ENCODE data around the gene NDST4.

Gene NDST4

GRCh38 chr4:114890773-114891172 is 222.6 kb downstream of the NDST4 start:
- DNase-seq, result no peak

DNA sequence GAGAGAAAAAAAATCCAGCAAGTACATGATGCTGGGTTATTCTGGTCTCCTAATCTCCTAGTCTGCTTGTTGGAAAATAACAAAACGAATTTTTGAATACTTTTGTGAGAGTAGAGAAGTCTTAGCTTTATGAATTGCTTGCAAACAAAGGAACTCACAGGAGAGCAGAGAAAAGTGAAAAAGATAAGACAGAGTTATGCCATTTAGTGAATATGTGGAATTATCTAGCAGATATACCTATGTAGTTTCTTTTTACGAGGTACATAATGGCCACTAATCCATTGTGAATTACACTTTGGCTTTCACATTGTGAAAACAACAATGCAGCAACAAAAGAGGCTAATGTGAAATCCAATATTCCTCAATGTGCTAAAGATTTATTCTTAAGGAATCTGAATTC is 226.7 kb downstream of the NDST4 start:
- no peak for DNase-seq

- DNase-seq, result no peak
These were observed 229.8 kb downstream of the NDST4 start for GRCh38 chr4:114883641-114884040.

DNA sequence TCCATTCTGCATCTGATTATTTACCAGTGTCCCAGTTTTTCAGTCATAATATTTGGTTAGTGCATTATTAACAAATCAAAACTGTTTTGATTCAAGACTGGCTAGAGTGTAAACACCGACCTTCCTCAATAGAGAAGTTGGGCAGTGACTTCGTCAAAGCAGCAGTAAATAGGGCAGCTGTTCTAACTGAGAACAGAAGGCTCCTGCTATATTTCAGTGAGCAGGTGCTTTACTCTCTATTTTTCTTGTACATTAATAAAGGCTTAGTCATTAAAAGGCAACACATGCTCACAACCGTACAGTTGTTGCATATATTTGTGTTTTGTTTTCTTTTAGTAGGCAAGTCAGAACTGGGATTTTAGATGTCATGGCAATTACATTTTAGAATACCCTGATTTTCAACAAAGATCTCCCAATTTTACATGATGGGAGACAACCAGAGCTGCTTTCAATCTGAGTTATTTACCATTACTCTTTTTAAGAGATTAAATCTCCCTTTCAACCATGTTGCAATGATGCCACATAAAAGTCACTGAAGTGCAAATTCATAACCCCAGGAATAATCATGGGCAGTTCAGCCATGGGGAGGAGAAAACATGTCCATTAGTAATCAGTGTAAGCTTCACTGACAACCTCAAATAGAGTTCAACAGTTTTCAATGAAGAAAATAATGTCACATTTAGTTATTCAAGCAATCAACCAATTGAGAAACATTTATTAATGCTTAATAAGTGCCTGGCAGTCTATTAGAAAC is 233.3 kb downstream of the NDST4 start:
- peak; percentile 17 for DNase-seq

DNA sequence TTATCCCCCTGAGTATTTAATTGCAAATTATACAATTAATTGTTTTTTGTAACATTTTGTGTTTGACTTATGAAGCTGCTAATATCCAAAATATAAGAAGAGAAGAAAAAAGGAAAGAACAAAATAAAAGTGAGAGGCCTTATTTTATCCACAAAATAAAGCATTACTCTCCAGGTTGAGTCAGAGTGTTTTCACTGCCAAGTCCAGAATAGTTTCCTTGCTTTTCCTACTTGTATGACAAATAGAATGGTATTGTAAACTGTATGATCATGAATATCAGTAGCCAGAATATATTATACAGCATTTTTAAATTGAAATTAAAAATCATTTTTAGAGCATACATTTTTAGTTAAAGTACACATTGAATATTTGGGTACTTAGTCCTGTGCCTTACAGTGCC is 237.8 kb downstream of the NDST4 start:
- DNase-seq, result no peak

DNA sequence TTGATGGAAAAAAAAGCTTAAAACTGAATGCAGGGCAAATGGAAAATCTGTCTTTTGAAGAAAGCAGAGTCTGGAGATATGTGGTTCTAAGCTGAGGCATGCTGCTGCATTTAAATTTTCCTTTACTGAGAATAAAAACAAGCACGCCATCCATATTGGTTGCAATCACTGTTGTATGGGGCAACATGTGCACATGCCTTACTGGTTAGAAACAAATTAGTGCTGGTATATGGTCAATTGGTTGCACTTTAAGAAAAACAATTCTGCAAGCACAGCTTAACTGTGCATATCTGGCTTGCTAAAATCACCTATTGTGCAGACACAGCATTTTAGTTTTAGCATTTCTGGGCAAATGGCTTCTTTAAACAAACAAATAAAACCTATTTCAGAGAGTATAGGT is 239.1 kb downstream of the NDST4 start:
- DNase-seq, result no peak

DNA sequence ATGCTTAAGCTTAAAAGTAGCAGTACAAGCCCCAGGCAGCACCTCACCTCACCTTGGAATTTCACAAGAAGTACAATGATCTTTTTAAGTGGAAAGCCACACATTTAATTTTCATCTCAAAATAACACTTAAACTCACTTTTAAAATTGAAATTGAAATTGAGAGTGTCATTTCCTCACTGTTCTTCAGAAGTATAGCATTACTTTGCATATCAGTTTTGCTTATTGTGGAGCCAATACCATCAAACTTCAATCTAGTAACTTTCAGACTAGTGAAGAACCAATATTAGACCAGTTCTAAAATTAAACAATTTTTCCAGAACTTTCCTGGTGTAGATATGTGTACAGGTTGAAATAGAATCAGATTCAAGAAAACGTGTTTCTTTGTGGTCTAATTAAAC is 242.4 kb downstream of the NDST4 start:
- no peak for DNase-seq

GRCh38 chr4:114866901-114867670 is 246.3 kb downstream of the NDST4 start:
- no peak for DNase-seq

DNA sequence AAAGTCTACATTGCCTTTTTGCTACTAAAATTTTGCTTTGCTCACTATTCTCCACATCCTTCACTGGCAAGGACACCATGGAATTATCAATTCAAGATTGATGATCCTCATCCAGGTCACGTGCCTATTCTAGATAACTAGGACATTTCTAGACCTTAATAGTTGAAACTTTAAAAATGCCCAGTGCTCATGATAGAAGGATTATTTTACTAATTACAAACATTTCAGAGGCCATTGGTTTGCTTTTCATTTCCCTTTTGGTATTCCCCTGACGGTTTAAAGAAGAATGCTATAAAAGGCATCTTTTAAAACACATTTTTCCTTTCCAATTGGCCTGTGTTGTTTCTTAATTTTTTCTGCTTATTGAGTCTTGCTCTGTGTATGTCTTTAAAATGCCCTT is 249.4 kb downstream of the NDST4 start:
- DNase-seq, result no peak

GRCh38 chr4:114860786-114861185 is 252.6 kb downstream of the NDST4 start:
- DNase-seq, result no peak

DNA sequence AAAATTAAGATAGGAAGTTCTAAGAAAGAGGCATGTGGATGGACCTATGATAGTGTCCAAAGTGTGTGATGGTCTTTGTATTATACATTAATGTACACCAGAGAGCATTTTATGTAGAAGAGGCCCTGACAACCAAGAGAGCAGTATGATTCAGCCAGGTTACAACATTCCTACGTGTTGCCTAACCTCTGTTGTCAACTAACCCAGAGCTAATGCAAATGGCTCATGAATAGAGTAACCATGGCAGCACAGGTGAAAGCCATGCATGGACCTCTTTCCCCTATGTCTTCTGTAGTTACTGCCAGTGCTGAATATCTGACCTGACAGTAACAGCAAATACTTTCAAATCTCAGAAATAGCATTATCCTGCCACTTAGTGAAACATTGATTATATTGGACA is 255.6 kb downstream of the NDST4 start:
- no peak for DNase-seq

GRCh38 chr4:114839986-114840385 is 273.4 kb downstream of the NDST4 start:
- no peak for DNase-seq

- no peak for DNase-seq
These were observed 282.8 kb downstream of the NDST4 start for GRCh38 chr4:114830628-114831027.

GRCh38 chr4:114827651-114828050 is 285.8 kb downstream of the NDST4 start:
- no peak for DNase-seq

- DNase-seq, result no peak
These were observed 297.7 kb downstream of the NDST4 start for GRCh38 chr4:114815760-114816159.

DNA sequence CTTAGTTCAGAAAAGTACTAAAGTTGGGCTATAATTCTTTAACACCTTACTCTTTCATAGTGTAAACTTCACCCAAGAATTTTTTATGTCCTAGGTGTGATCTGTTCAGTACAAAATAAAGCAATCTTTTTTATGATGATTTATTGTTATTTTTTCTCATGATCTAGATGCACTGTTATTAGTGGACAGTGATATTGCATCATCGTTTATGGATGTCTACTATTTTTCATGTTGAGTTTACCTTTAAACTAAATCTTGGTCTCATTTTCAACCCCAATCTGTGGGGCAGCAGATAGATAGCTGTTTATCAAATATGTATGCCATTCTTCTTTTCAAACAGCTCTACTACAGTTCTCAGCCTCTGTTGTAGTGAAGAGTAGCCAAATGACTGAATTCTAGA is 299.5 kb downstream of the NDST4 start:
- DNase-seq, result no peak

- no peak for DNase-seq
These were observed 301.7 kb downstream of the NDST4 start for GRCh38 chr4:114811564-114812301.

- no peak for DNase-seq
These were observed 305.5 kb downstream of the NDST4 start for GRCh38 chr4:114807759-114808404.

- no peak for DNase-seq
These were observed 306.1 kb downstream of the NDST4 start for GRCh38 chr4:114807357-114807756.

DNA sequence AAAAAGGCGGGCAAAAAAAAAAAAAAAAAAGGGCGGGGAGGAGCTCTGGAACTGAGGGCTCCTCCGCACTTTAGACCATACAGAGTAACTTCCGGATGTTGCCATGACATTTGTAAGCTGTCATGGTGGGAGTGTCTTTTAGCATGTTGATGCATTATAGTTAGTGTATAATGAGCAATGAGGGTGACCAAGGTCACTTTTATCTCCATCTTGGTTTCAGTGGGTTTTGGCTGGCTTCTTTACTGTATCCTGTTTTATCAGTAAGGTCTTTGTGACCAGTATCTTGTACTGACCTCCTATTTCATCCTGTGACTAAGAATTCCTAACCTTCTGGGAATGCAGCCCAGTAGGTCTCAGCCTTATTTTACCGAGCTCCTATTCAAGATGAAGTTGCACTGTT is 321.4 kb downstream of the NDST4 start:
- DNase-seq, result no peak

GRCh38 chr4:114785570-114785969 is 327.9 kb downstream of the NDST4 start:
- no peak for DNase-seq

DNA sequence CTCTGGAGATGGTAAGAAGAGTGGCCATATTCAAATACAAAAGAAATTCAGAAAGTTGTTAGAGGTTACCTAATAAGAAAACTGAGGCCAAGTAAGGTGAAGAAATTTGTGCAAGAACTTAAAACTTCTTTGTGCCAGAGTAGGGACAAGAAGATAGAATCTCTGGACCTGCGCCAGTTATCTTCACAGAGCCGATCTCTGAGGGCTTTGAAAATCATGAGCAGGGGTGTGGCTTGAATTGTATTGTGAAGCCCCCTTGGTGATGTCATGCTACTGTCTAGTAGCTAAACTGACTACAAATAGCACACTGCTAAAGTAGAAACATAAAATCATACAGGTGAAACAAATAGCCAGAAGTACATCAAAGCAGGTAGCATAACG is 330.2 kb downstream of the NDST4 start:
- peak; percentile 14 for DNase-seq
